ENCODE results near the gene HERPUD1.

- TF ChIP-seq CTCF (IDR thresholded peaks at IDR 0.05), result no peak
- no peak for TF ChIP-seq TP53 (CRISPR knock-in tag; IDR thresholded peaks at IDR 0.05)
- TF ChIP-seq NR3C1 (IDR thresholded peaks at IDR 0.05), result no peak
- TF ChIP-seq REST (IDR thresholded peaks at IDR 0.05), result no peak
These were observed 21.1 kb downstream of the HERPUD1 start for GRCh38 chr16:56953006-56953405.
